ENCODE data around the gene KCNMA1. TPM values are rescaled to one million over a fixed set of nuclear protein-coding genes. Genes with fewer than 3 reads are reported as not detected.

KCNMA1 gene
- total and polyA plus RNA-seq, 10 of the 15 experiments (the other 5 are each of a cell fraction or from before 2014, with no cell fraction given), result 8.5 to 77.0 (median 21.3) TPM

GRCh38 chr10:77313066-77313750, 324.4 kb downstream of the KCNMA1 start:
- POLR2A ChIA-PET, result no interaction called here
- H3K4me3 ChIP-seq, result no peak overlapping the region
- H3K9me3 ChIP-seq (replicated peaks; ENCODE audit: control insufficient read depth, insufficient read depth, low read length), result no peaks in the 10 kb centered on the region
- ATAC-seq (no peak), FAIRE-seq (no peak), DNase-seq (ENCODE audit: low read depth, low spot score) (no peak)
- H3K27ac ChIP-seq (ENCODE audit: control insufficient read depth, insufficient read depth), result no peak overlapping the region
- no peak overlapping the region for H3K4me2 ChIP-seq (ENCODE audit: control insufficient read depth, insufficient read depth)
- H3K79me2 ChIP-seq (ENCODE audit: control insufficient read depth, insufficient read depth, low read length), result no peaks in the 10 kb centered on the region
- no peaks in the 10 kb centered on the region for H3K4me1 ChIP-seq (ENCODE audit: control insufficient read depth, insufficient read depth, low read length)
- CTCF ChIA-PET, result no interaction called here
- no peaks in the 10 kb centered on the region for H4K20me1 ChIP-seq (ENCODE audit: control insufficient read depth, insufficient read depth)
- no peaks in the 10 kb centered on the region for H3K36me3 ChIP-seq (ENCODE audit: control insufficient read depth in 2 of 2, insufficient read depth in 2 of 2, low read length in 1 of 2)
- TF ChIP-seq TARDBP (IDR thresholded peaks at IDR 0.05; ENCODE audit: borderline replicate concordance), result no peak
- TF ChIP-seq, protein P1, sequence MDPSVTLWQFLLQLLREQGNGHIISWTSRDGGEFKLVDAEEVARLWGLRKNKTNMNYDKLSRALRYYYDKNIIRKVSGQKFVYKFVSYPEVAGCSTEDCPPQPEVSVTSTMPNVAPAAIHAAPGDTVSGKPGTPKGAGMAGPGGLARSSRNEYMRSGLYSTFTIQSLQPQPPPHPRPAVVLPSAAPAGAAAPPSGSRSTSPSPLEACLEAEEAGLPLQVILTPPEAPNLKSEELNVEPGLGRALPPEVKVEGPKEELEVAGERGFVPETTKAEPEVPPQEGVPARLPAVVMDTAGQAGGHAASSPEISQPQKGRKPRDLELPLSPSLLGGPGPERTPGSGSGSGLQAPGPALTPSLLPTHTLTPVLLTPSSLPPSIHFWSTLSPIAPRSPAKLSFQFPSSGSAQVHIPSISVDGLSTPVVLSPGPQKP (IDR thresholded peaks at IDR 0.05; ENCODE audit: low read depth, low read length), result no peak
- no peak for TF ChIP-seq SUPT20H (IDR thresholded peaks at IDR 0.05; ENCODE audit: borderline replicate concordance, control insufficient read depth, low read depth, low read length)
- TF ChIP-seq, protein P2, sequence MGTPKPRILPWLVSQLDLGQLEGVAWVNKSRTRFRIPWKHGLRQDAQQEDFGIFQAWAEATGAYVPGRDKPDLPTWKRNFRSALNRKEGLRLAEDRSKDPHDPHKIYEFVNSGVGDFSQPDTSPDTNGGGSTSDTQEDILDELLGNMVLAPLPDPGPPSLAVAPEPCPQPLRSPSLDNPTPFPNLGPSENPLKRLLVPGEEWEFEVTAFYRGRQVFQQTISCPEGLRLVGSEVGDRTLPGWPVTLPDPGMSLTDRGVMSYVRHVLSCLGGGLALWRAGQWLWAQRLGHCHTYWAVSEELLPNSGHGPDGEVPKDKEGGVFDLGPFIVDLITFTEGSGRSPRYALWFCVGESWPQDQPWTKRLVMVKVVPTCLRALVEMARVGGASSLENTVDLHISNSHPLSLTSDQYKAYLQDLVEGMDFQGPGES (IDR thresholded peaks at IDR 0.05), result no peak
- no peak for TF ChIP-seq MTA3 (IDR thresholded peaks at IDR 0.05; ENCODE audit: borderline replicate concordance, low read length)
- no peak for TF ChIP-seq CREM (IDR thresholded peaks at IDR 0.05; ENCODE audit: low read depth)
- no peak for TF ChIP-seq CHD4 (IDR thresholded peaks at IDR 0.05)
- no peak for TF ChIP-seq EP300 (IDR thresholded peaks at IDR 0.05; ENCODE audit: borderline replicate concordance in 1 of 2, control insufficient read depth in 1 of 2, low read depth in 2 of 2, low read length in 2 of 2)
- TF ChIP-seq FOXK2 (IDR thresholded peaks at IDR 0.05), result no peak
- no peak for TF ChIP-seq CEBPB (IDR thresholded peaks at IDR 0.05; ENCODE audit: borderline replicate concordance in 1 of 2, low read depth in 2 of 2, low read length in 2 of 2)
- TF ChIP-seq NFYB (IDR thresholded peaks at IDR 0.05; ENCODE audit: insufficient read depth, low read depth, low read length), result no peak
- TF ChIP-seq RFX5 (IDR thresholded peaks at IDR 0.05; ENCODE audit: low read depth, low read length), result no peak
- TF ChIP-seq BHLHE40 (IDR thresholded peaks at IDR 0.05; ENCODE audit: borderline replicate concordance in 1 of 2, low read depth in 2 of 2, low read length in 1 of 2), result no peak
- no peaks in the 10 kb centered on the region for H3K27me3 ChIP-seq (replicated peaks in 1 of 2; ENCODE audit: control insufficient read depth in 2 of 2, insufficient read depth in 2 of 2, low read length in 1 of 2)
- RAD21 ChIA-PET (ENCODE audit: unreplicated experiment), result no interaction called here
- SMC1A ChIA-PET (ENCODE audit: uncharacterized antibody, unreplicated experiment), result interaction anchor here (0.6 to 1.1 kb wide), 2 partner anchors 11 to 18 kb away, joined by 3 read pairs; no protein-coding TSS in a partner anchor
- intact Hi-C loops (cut with micrococcal nuclease; ENCODE audit: unreplicated experiment) (no loop called here), in situ Hi-C loops (cut with MboI) (no loop called here)
- WGBS (ENCODE audit: insufficient coverage, insufficient replicate concordance, low lambda C conversion rate, missing lambda C conversion rate), result 64% methylated on average over 13 of the region's 13 CpGs
- no peak overlapping the region for H2AFZ ChIP-seq (ENCODE audit: control insufficient read depth, low read depth, low read length)
- no TSS peak for BruUV-seq (replicated peaks)
- no peak overlapping the region for H3K9ac ChIP-seq (ENCODE audit: control insufficient read depth, insufficient read depth, low read length)
